ENCODE results near the gene RPL41. TPM values are rescaled to one million over a fixed set of nuclear protein-coding genes. Genes with fewer than 3 reads are reported as not detected.

Gene RPL41
- total and polyA plus RNA-seq, 9 of the 15 experiments (the other 6 are each of a cell fraction or from before 2014, with no cell fraction given): 3,403 to 11,276 (median 5,604) TPM

- TF ChIP-seq CBX3 (IDR thresholded peaks at IDR 0.05; ENCODE audit: borderline replicate concordance in 1 of 2, low read length in 2 of 2) (no peak), MNT (conservative IDR thresholded peaks at IDR 0.05) (peak in 1 of 2 experiments; percentile 43; a peak in 2 of 4 replicates), ZFP1 (CRISPR knock-in tag; IDR thresholded peaks at IDR 0.05) (no peak), HINFP (tag; conservative IDR thresholded peaks at IDR 0.05; ENCODE audit: low read depth) (no peak), CREB5 (CRISPR knock-in tag; IDR thresholded peaks at IDR 0.05) (peak; percentile 92), MEF2D (tag; conservative IDR thresholded peaks at IDR 0.05; ENCODE audit: low read depth) (0 out of 2 replicates have a peak, but pooled peaks have one; percentile 66), RBM17 (IDR thresholded peaks at IDR 0.05; ENCODE audit: borderline replicate concordance, low read depth, low read length) (no peak), ZBTB40 (IDR thresholded peaks at IDR 0.05) (no peak; the same call in 1 of the 2 replicates), ZBTB40 (CRISPR knock-in tag; IDR thresholded peaks at IDR 0.05) (no peak), HBP1 (CRISPR knock-in tag; IDR thresholded peaks at IDR 0.05) (peak; percentile 98)
Observed at GRCh38 chr12:56158029-56158925, 41.8 kb downstream of the RPL41 start, which contains the start of gene MYL6 (continued).

Measured in K562 (cell line).